Stimulated activated naive CD8-positive, alpha-beta T cell treated with anti-CD3 and anti-CD28 coated beads, Interleukin-15, amount 100 ng/mL, for 72 hours (primary cell): ENCODE measurements around the gene DOK3.
A peak's percentile ranks its signal among the peaks of the same experiment; 100 is the strongest.
"Not testable (repeated sequence)": the region's sequence is repeated elsewhere in the genome, so short reads cannot be mapped to it uniquely, and the experiment has no call there.

Experiments
- ATAC-seq: fragments of 150-1000 bp; cut with Tn5 transposase; 2 replicates; pipeline ENCODE4 v1.10.0; 2021; ENCODE audit warnings: mild to moderate bottlenecking, moderate library complexity
- DNase-seq, 2 donors: peaks; one replicate each; pipeline ENCODE4 v3.0.0; 2021 to 2022
- H3K27ac Mint-ChIP-seq, 2 donors: one replicate each; pipeline ENCODE4 v1.8.0; 2022; ENCODE audit warnings: mild to moderate bottlenecking in 2 of 2, mixed read lengths in 2 of 2, moderate library complexity in 2 of 2
- H3K27me3 Mint-ChIP-seq: one replicate; pipeline ENCODE4 v1.8.0; 2022; ENCODE audit warnings: mixed read lengths
- H3K4me1 Mint-ChIP-seq: one replicate; pipeline ENCODE4 v1.8.0; 2022; ENCODE audit warnings: mild to moderate bottlenecking, mixed read lengths
- H3K4me3 Mint-ChIP-seq, 2 donors: one replicate each; pipeline ENCODE4 v1.8.0; 2022; ENCODE audit warnings: mild to moderate bottlenecking in 2 of 2, mixed read lengths in 2 of 2, moderate library complexity in 1 of 2
- H3K9me3 Mint-ChIP-seq, 2 donors: one replicate each; pipeline ENCODE4 v1.8.0; 2022; ENCODE audit warnings: mixed read lengths in 2 of 2

The DOK3 gene

GRCh38 chr5:177540438-177540837, 30.8 kb upstream of the DOK3 start:
- H3K4me1 Mint-ChIP-seq = no peaks in the 10 kb centered on the region
- no peaks in the 10 kb centered on the region for H3K9me3 Mint-ChIP-seq
- no peak overlapping the region for H3K4me3 Mint-ChIP-seq
- H3K27ac Mint-ChIP-seq = no peak overlapping the region
- DNase-seq = no peak
- no peak for ATAC-seq
- no peaks in the 10 kb centered on the region for H3K27me3 Mint-ChIP-seq

- ATAC-seq (no peak), DNase-seq (no peak)
- no peaks in the 10 kb centered on the region for H3K27me3 Mint-ChIP-seq
- no peaks in the 10 kb centered on the region for H3K9me3 Mint-ChIP-seq
- no peak overlapping the region for H3K27ac Mint-ChIP-seq
- no peaks in the 10 kb centered on the region for H3K4me1 Mint-ChIP-seq
- H3K4me3 Mint-ChIP-seq = no peak overlapping the region
Observed at GRCh38 chr5:177539411-177539810, 29.8 kb upstream of the DOK3 start.

GRCh38 chr5:177538876-177539275, 29.2 kb upstream of the DOK3 start:
- no peak for ATAC-seq
- Mint-ChIP-seq H3K4me1 (no peaks in the 10 kb centered on the region), H3K4me3 (no peak overlapping the region)

GRCh38 chr5:177537389-177538361, 28.0 kb upstream of the DOK3 start:
- ATAC-seq (no peak), DNase-seq (no peak)
- H3K27me3 Mint-ChIP-seq = no peaks in the 10 kb centered on the region
- H3K4me3 Mint-ChIP-seq = peak overlapping the region in 1 of 2 donors; percentile 9
- H3K9me3 Mint-ChIP-seq = no peaks in the 10 kb centered on the region
- H3K27ac Mint-ChIP-seq = peak overlapping the region in 1 of 2 donors; percentile 15
- no peaks in the 10 kb centered on the region for H3K4me1 Mint-ChIP-seq

More at GRCh38 chr5:177538876-177539275, 29.2 kb upstream of the DOK3 start:
- no peaks in the 10 kb centered on the region for H3K9me3 Mint-ChIP-seq
- H3K27ac Mint-ChIP-seq = no peak overlapping the region
- no peak for DNase-seq
- no peaks in the 10 kb centered on the region for H3K27me3 Mint-ChIP-seq

GRCh38 chr5:177536386-177536785, 26.8 kb upstream of the DOK3 start:
- H3K9me3 Mint-ChIP-seq = no peaks in the 10 kb centered on the region
- H3K4me3 Mint-ChIP-seq = no peak overlapping the region
- no peaks in the 10 kb centered on the region for H3K4me1 Mint-ChIP-seq
- ATAC-seq (no peak), DNase-seq (no peak)
- H3K27ac Mint-ChIP-seq = peak overlapping the region in 1 of 2 donors; percentile 78
- H3K27me3 Mint-ChIP-seq = no peaks in the 10 kb centered on the region

GRCh38 chr5:177535125-177535524, 25.5 kb upstream of the DOK3 start:
- H3K4me3 Mint-ChIP-seq = no peak overlapping the region
- no peaks in the 10 kb centered on the region for H3K27me3 Mint-ChIP-seq
- no peaks in the 10 kb centered on the region for H3K9me3 Mint-ChIP-seq
- peaks cover 5% of the 10 kb centered on the region for H3K4me1 Mint-ChIP-seq
- ATAC-seq = no peak
- no peak overlapping the region for H3K27ac Mint-ChIP-seq
- DNase-seq = no peak

GRCh38 chr5:177534433-177534832, 24.8 kb upstream of the DOK3 start:
- DNase-seq = not testable (repeated sequence)

GRCh38 chr5:177531209-177531940, 21.7 kb upstream of the DOK3 start:
- Mint-ChIP-seq H3K4me1 (peaks cover 6% of the 10 kb centered on the region), H3K4me3 (no peak overlapping the region), H3K27me3 (no peaks in the 10 kb centered on the region), H3K27ac (peak overlapping the region in 1 of 2 donors; percentile 54), H3K9me3 (no peaks in the 10 kb centered on the region)
- no peak for DNase-seq
- ATAC-seq = no peak

More at GRCh38 chr5:177534433-177534832, 24.8 kb upstream of the DOK3 start:
- ATAC-seq, H3K27me3 Mint-ChIP-seq, H3K27ac Mint-ChIP-seq, H3K4me3 Mint-ChIP-seq, H3K4me1 Mint-ChIP-seq, H3K9me3 Mint-ChIP-seq: not testable (repeated sequence)

- DNase-seq (no peak), ATAC-seq (no peak)
- Mint-ChIP-seq H3K9me3 (no peaks in the 10 kb centered on the region), H3K27ac (no peak overlapping the region), H3K4me1 (peaks cover 6% of the 10 kb centered on the region), H3K4me3 (no peak overlapping the region), H3K27me3 (no peaks in the 10 kb centered on the region)
Observed at GRCh38 chr5:177530638-177531037, 21.0 kb upstream of the DOK3 start.

- Mint-ChIP-seq H3K4me1 (peaks cover 6% of the 10 kb centered on the region), H3K4me3 (no peak overlapping the region), H3K27me3 (no peaks in the 10 kb centered on the region), H3K9me3 (no peaks in the 10 kb centered on the region), H3K27ac (peak overlapping the region; percentile 8 to 66)
- ATAC-seq (no peak), DNase-seq (no peak)
Observed at GRCh38 chr5:177529247-177530203, 19.9 kb upstream of the DOK3 start.

GRCh38 chr5:177528631-177529030, 19.0 kb upstream of the DOK3 start:
- no peak for DNase-seq
- H3K4me3 Mint-ChIP-seq = no peak overlapping the region
- H3K27me3 Mint-ChIP-seq = no peaks in the 10 kb centered on the region
- no peaks in the 10 kb centered on the region for H3K9me3 Mint-ChIP-seq
- ATAC-seq = no peak
- H3K27ac Mint-ChIP-seq = no peak overlapping the region
- H3K4me1 Mint-ChIP-seq = peaks cover 6% of the 10 kb centered on the region

- ATAC-seq (no peak), DNase-seq (no peak)
- no peak overlapping the region for H3K27ac Mint-ChIP-seq
- H3K4me1 Mint-ChIP-seq = peaks cover 6% of the 10 kb centered on the region
- no peak overlapping the region for H3K4me3 Mint-ChIP-seq
- H3K27me3 Mint-ChIP-seq = no peaks in the 10 kb centered on the region
- no peaks in the 10 kb centered on the region for H3K9me3 Mint-ChIP-seq
Observed at GRCh38 chr5:177527595-177527994, 18.0 kb upstream of the DOK3 start.

- DNase-seq (no peak), ATAC-seq (no peak)
- H3K4me3 Mint-ChIP-seq = no peak overlapping the region
- peaks cover 8% of the 10 kb centered on the region for H3K4me1 Mint-ChIP-seq
- no peak overlapping the region for H3K27ac Mint-ChIP-seq
- no peaks in the 10 kb centered on the region for H3K27me3 Mint-ChIP-seq
- H3K9me3 Mint-ChIP-seq = no peaks in the 10 kb centered on the region
Observed at GRCh38 chr5:177526791-177527190, 17.2 kb upstream of the DOK3 start.

- ATAC-seq = no peak
- Mint-ChIP-seq H3K4me3 (no peak overlapping the region), H3K9me3 (no peaks in the 10 kb centered on the region), H3K27me3 (no peaks in the 10 kb centered on the region), H3K27ac (no peak overlapping the region), H3K4me1 (peaks cover 14% of the 10 kb centered on the region)
- no peak for DNase-seq
Observed at GRCh38 chr5:177526191-177526590, 16.6 kb upstream of the DOK3 start.
